PFSK-1 (cell line): ENCODE data around the gene ETFRF1.

ENCODE experiments used
- FOXP2 ChIP-seq: optimal IDR thresholded peaks from 2 replicates; pipeline ENCODE3; 2011; ENCODE audit warnings: borderline replicate concordance, control low read depth, inconsistent platforms; ENCODE audit not compliant: insufficient read depth; ENCODE audit errors: extremely low read length, extremely low read depth
- POLR2AphosphoS5 ChIP-seq: IDR thresholded peaks from 2 replicates; pipeline ENCODE4 v1.6.1; 2012; ENCODE audit warnings: low read depth, mild to moderate bottlenecking, control low read depth, low read length, moderate library complexity
- REST ChIP-seq, 2 experiments: IDR thresholded peaks; 2 replicates each; pipeline versions ENCODE4 v1.6.1 to v1.8.0; 2011 to 2012; ENCODE audit warnings: low read depth in 2 of 2, low read length in 2 of 2, control low read depth in 1 of 2, inconsistent platforms in 1 of 2, mild to moderate bottlenecking in 1 of 2, moderate library complexity in 1 of 2; ENCODE audit not compliant: insufficient read depth in 1 of 2
- SIN3A ChIP-seq: IDR thresholded peaks from 2 replicates; pipeline ENCODE4 v1.6.1; 2012; ENCODE audit warnings: mild to moderate bottlenecking, low read length, moderate library complexity, borderline replicate concordance; ENCODE audit not compliant: insufficient read depth
- TAF1 ChIP-seq: IDR thresholded peaks from 2 replicates; pipeline ENCODE4 v1.6.1; 2012; ENCODE audit warnings: low read length, control low read depth, borderline replicate concordance; ENCODE audit not compliant: insufficient read depth

ETFRF1 gene

GRCh38 chr12:25186788-25187402 is 8.1 kb upstream of the ETFRF1 start:
- TF ChIP-seq POLR2AphosphoS5 (no peak), REST (IDR thresholded peaks at IDR 0.05; ENCODE audit: insufficient read depth in 1 of 2, low read depth in 2 of 2, low read length in 2 of 2) (no peak)

DNA sequence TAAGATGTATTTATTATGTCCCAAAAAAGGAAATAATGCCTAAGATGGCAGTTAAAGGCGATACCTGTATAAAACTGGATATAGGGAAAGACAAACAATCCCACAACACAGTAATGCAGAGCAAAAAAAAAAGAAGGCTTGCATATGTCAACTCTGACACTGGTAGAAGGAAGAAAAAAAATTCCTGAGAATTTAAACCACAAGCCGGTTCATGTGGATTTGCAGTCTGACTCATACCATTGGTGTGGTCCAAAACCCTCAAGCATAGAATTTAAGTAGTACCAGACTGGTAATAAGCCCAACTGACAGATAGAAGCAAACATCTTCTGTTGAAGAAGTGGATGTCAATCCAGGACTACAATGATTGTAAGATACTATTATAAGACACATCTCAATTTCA is 7.3 kb upstream of the ETFRF1 start:
- TF ChIP-seq FOXP2 (no peak), TAF1 (no peak), POLR2AphosphoS5 (no peak), REST (IDR thresholded peaks at IDR 0.05; ENCODE audit: insufficient read depth in 1 of 2, low read depth in 2 of 2, low read length in 2 of 2) (no peak), SIN3A (no peak)

DNA sequence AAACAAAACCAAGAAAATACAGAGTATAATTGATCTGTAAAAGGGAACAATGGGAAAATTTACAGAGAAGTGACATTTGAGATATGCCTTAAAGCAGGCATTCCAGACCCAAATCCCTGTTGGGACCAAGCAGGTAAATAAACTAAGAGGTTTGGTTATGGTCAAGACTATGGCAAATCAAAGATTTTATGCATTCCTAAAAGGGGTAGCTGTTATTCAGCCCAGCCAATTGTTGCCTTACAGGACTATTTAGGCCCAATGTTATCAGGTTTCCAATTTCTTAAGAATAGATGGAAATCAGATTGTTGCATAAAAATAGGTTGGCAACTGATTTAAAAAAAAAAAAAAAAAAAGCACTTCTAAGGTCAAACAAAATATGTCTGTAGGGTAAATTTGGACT is 5.4 kb upstream of the ETFRF1 start:
- TF ChIP-seq POLR2AphosphoS5 (no peak), REST (IDR thresholded peaks at IDR 0.05; ENCODE audit: insufficient read depth in 1 of 2, low read depth in 2 of 2, low read length in 2 of 2) (no peak), FOXP2 (no peak), SIN3A (no peak), TAF1 (no peak)

- TF ChIP-seq FOXP2 (no peak), TAF1 (no peak), SIN3A (no peak), REST (IDR thresholded peaks at IDR 0.05; ENCODE audit: insufficient read depth in 1 of 2, low read depth in 2 of 2, low read length in 2 of 2) (no peak), POLR2AphosphoS5 (no peak)
Observed at GRCh38 chr12:25190793-25191192, 4.2 kb upstream of the ETFRF1 start.

- no peak for TF ChIP-seq FOXP2
- TF ChIP-seq SIN3A = no peak
- TF ChIP-seq REST (IDR thresholded peaks at IDR 0.05; ENCODE audit: insufficient read depth in 1 of 2, low read depth in 2 of 2, low read length in 2 of 2) = no peak
- TF ChIP-seq POLR2AphosphoS5 = no peak
- no peak for TF ChIP-seq TAF1
Observed at GRCh38 chr12:25194214-25194613, 823 bp upstream of the ETFRF1 start.
